KMS-11 (cell line): ENCODE measurements around the gene ZPBP2.
"Not testable (repeated sequence)": the region's sequence is repeated elsewhere in the genome, so short reads cannot be mapped to it uniquely, and the experiment has no call there.

ENCODE experiments used
- H2AFZ ChIP-seq: fragments of 200-600 bp; sonication (generic); 2 replicates; pipeline ENCODE4 v1.6.1; 2016; ENCODE audit warnings: antibody characterized with exemption, mixed run types, low read depth
- H3K27ac ChIP-seq: fragments of 200-600 bp; sonication (generic); 2 replicates; pipeline ENCODE4 v1.6.1; 2016; ENCODE audit warnings: mild to moderate bottlenecking, mixed run types
- H3K27me3 ChIP-seq: fragments of 200-600 bp; sonication (generic); 2 replicates; pipeline ENCODE4 v1.6.1; 2017; ENCODE audit warnings: mild to moderate bottlenecking, low read depth, mixed run types, moderate library complexity; ENCODE audit not compliant: insufficient read depth
- H3K36me3 ChIP-seq: fragments of 200-600 bp; sonication (generic); 2 replicates; pipeline ENCODE4 v1.6.1; 2017; ENCODE audit warnings: mild to moderate bottlenecking, mixed run types; ENCODE audit not compliant: insufficient read depth
- H3K4me1 ChIP-seq: fragments of 200-600 bp; sonication (generic); 2 replicates; pipeline ENCODE4 v1.6.1; 2016; ENCODE audit warnings: mild to moderate bottlenecking, low read depth, mixed run types; ENCODE audit not compliant: poor library complexity, severe bottlenecking
- H3K4me2 ChIP-seq: fragments of 200-600 bp; sonication (generic); 2 replicates; pipeline ENCODE4 v1.7.0; 2016; ENCODE audit warnings: mild to moderate bottlenecking, mixed run types
- H3K4me3 ChIP-seq: fragments of 200-600 bp; sonication (generic); IDR thresholded peaks from 2 replicates; pipeline ENCODE4 v1.6.1; 2017; ENCODE audit warnings: low read depth, low read length, mixed read lengths; ENCODE audit not compliant: insufficient read depth
- H3K79me2 ChIP-seq: fragments of 200-600 bp; sonication (generic); 2 replicates; pipeline ENCODE4 v1.6.1; 2016; ENCODE audit warnings: low read depth, mixed run types; ENCODE audit not compliant: insufficient read depth
- H3K9ac ChIP-seq: fragments of 200-600 bp; sonication (generic); 2 replicates; pipeline ENCODE4 v1.6.1; 2016; ENCODE audit warnings: mild to moderate bottlenecking, mixed run types
- H4K20me1 ChIP-seq: fragments of 200-600 bp; sonication (generic); 2 replicates; pipeline ENCODE4 v1.6.1; 2016; ENCODE audit warnings: mild to moderate bottlenecking, mixed run types; ENCODE audit not compliant: insufficient read depth
- TF ChIP-seq, protein P1 (sequence below): fragments of 200-600 bp; sonication (generic); conservative IDR thresholded peaks from 2 replicates; pipeline ENCODE4 v1.6.1; 2017; ENCODE audit warnings: low read depth, mild to moderate bottlenecking, antibody characterized with exemption, low read length, moderate library complexity, mixed read lengths

Gene ZPBP2

DNA sequence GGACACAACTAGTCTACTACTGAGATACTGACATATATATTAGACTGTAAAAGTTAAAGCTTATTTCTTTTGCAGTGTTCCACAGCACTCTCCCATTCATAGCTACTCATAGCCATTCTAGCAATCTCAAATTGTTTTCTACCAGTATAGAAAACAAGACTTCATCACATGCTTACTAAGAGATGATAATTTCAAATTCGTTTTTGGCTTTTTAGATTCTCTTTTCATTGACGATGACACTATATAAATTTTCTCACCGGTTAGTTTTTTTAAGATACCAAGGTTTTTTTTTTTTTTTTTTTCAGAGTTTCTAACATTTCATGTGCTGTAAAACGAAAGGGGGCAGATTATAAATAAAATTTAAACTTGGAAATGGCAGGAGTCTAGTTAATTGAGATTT, 21.8 kb upstream of the ZPBP2 start:
- TF ChIP-seq, protein P1, sequence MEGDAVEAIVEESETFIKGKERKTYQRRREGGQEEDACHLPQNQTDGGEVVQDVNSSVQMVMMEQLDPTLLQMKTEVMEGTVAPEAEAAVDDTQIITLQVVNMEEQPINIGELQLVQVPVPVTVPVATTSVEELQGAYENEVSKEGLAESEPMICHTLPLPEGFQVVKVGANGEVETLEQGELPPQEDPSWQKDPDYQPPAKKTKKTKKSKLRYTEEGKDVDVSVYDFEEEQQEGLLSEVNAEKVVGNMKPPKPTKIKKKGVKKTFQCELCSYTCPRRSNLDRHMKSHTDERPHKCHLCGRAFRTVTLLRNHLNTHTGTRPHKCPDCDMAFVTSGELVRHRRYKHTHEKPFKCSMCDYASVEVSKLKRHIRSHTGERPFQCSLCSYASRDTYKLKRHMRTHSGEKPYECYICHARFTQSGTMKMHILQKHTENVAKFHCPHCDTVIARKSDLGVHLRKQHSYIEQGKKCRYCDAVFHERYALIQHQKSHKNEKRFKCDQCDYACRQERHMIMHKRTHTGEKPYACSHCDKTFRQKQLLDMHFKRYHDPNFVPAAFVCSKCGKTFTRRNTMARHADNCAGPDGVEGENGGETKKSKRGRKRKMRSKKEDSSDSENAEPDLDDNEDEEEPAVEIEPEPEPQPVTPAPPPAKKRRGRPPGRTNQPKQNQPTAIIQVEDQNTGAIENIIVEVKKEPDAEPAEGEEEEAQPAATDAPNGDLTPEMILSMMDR = no peak
- H3K4me3 ChIP-seq = no peak overlapping the region
- H3K36me3 ChIP-seq = no peaks in the 10 kb centered on the region
- peak overlapping the region; percentile 11; the same call in 1 of the 2 replicates for H3K27ac ChIP-seq
- H2AFZ ChIP-seq = no peak overlapping the region
- H3K79me2 ChIP-seq = peaks cover 90% of the 10 kb centered on the region
- no peak overlapping the region for H3K9ac ChIP-seq
- H3K27me3 ChIP-seq = no peaks in the 10 kb centered on the region
- H4K20me1 ChIP-seq = no peaks in the 10 kb centered on the region
- H3K4me1 ChIP-seq = peaks cover 92% of the 10 kb centered on the region
- H3K4me2 ChIP-seq = peak overlapping the region; percentile 79; the same call in 1 of the 2 replicates

DNA sequence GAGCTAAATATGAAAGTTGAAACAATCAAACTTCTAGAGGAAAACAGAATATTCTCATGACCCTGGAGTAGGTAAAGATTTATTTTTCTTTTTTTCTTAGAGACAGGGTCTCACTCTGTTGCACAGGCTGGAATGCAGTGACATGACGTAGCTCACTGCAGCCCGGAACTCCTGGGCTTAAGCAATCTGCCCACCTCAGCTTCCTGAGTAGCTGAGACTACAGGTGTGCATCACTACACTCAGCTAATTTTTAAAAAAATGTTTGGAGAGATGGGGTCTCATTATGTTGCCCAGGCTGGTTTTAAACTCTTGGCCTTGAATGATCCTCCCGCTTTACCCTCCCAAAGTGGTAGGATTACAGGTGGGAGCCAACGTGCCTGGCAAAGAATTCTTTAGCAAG, 19.4 kb upstream of the ZPBP2 start:
- Histone ChIP-seq H3K79me2 (peaks cover 90% of the 10 kb centered on the region), H3K27me3 (no peaks in the 10 kb centered on the region), H3K4me1 (peaks cover 92% of the 10 kb centered on the region), H4K20me1 (no peaks in the 10 kb centered on the region), H3K4me3 (no peak overlapping the region), H2AFZ (no peak overlapping the region), H3K27ac (peak overlapping the region; percentile 11; the same call in 1 of the 2 replicates), H3K36me3 (no peaks in the 10 kb centered on the region), H3K9ac (no peak overlapping the region), H3K4me2 (peak overlapping the region; percentile 79; the same call in 1 of the 2 replicates)
- TF ChIP-seq, protein P1 = no peak

DNA sequence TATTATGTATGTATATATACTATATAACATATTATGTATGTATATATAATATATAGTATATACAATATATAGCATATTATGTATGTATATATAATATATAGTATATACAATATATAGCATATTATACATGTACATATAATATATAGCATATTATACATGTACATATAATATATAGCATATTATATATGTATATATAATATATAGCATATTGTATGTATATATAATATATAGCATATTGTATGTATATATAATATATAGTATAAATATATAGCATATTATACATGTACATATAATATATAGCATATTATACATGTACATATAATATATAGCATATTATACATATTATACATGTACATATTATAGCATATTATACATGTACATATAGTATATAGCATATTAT, 17.8 kb upstream of the ZPBP2 start:
- not testable (repeated sequence) for H3K9ac ChIP-seq, H3K36me3 ChIP-seq, H3K27ac ChIP-seq, H3K4me3 ChIP-seq, H2AFZ ChIP-seq, H4K20me1 ChIP-seq, H3K4me2 ChIP-seq, H3K27me3 ChIP-seq
- H3K4me1 ChIP-seq = peaks cover 92% of the 10 kb centered on the region
- H3K79me2 ChIP-seq = peaks cover 90% of the 10 kb centered on the region

DNA sequence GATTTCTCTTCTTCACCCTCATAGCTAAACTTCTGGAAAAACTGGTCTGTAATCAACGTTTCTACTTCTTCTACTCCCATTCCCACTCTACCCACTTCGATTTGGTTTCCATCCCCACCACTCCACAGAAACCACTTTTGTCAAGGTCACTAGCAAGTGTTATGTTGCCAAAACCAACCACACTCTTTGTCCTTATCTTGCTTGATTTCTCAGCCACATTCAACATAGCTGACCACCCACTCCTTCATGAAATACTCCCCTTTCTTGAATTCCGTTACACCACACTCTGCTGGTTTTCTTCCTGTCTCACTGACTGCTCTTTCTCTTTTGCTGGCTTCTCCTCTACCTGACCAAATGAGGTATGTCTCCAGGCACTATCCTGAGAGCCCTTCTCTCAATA, 15.8 kb upstream of the ZPBP2 start:
- H3K9ac ChIP-seq = peak overlapping the region; percentile 28; the same call in 1 of the 2 replicates
- H3K4me3 ChIP-seq = no peak overlapping the region
- peaks cover 92% of the 10 kb centered on the region for H3K4me1 ChIP-seq
- H3K79me2 ChIP-seq = peaks cover 90% of the 10 kb centered on the region
- TF ChIP-seq, protein P1 = no peak
- peak overlapping the region; percentile 83 for H3K27ac ChIP-seq
- H3K27me3 ChIP-seq = no peaks in the 10 kb centered on the region
- H3K36me3 ChIP-seq = no peaks in the 10 kb centered on the region
- H2AFZ ChIP-seq = no peak overlapping the region
- no peaks in the 10 kb centered on the region for H4K20me1 ChIP-seq
- H3K4me2 ChIP-seq = peak overlapping the region; percentile 87

DNA sequence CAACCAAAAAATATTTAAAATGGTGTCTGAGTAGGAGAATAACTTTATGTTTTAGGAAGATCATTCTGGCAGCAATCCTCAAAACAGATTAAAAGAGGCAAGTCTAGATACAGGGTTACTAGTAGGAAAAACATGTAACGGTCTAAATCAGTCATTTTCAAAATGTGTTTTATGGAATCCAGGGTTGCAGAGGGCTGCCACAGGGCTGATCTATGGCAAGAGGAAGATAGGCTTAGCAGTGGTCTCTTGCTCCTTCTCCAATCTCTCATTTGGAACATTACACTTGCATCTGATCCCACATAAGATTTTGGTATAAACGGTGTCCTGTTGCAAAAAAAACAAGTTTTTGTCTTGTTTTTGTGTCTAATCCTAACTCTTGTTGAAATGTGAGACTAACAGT, 13.1 kb upstream of the ZPBP2 start:
- TF ChIP-seq, protein P1 = no peak
- no peak overlapping the region for H2AFZ ChIP-seq
- H4K20me1 ChIP-seq = no peaks in the 10 kb centered on the region
- H3K79me2 ChIP-seq = peaks cover 91% of the 10 kb centered on the region
- H3K4me3 ChIP-seq = no peak overlapping the region
- H3K9ac ChIP-seq = no peak overlapping the region
- H3K27ac ChIP-seq = peak overlapping the region; percentile 20; the same call in 1 of the 2 replicates
- H3K4me2 ChIP-seq = peak overlapping the region; percentile 87; the same call in 1 of the 2 replicates
- H3K4me1 ChIP-seq = peaks cover 92% of the 10 kb centered on the region
- H3K36me3 ChIP-seq = no peaks in the 10 kb centered on the region
- H3K27me3 ChIP-seq = no peaks in the 10 kb centered on the region

DNA sequence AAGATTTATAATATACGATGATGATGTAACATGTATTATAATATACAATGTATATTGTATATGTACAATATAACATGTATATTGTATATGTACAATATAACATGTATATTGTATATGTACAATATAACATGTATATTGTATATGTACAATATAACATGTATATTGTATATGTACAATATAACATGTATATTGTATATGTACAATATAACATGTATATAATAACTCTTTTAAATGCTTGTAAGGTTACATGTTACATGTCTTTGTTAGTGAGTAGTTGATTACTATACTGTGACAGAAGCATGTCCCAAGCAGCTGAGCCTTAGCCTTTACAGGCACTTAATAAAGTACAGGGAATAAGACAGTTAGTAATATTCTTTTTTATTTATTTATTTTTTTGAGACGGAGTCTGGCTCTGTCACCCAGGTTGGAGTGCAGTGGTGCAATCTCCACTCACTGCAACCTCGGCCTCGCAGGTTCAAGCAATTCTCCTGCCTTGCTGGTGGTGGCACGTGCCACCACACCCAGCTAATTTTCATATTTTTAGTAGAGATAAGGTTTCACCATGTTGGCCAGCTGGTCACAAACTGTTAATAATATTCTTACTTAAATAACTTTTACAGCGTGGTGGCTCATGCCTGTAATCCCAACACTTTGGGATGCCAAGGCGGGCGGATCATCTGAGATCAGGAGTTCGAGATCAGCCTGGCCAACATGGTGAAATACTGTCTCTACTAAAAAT, 11.9 kb upstream of the ZPBP2 start:
- H3K36me3 ChIP-seq, H3K4me3 ChIP-seq, H3K9ac ChIP-seq, H3K27ac ChIP-seq, H2AFZ ChIP-seq, H3K27me3 ChIP-seq, H4K20me1 ChIP-seq: not testable (repeated sequence)
- peak overlapping the region; percentile 7; the same call in 1 of the 2 replicates for H3K4me2 ChIP-seq
- H3K4me1 ChIP-seq = peaks cover 100% of the 10 kb centered on the region
- H3K79me2 ChIP-seq = peaks cover 100% of the 10 kb centered on the region
